Keratinocyte (primary cell): ENCODE data around the gene DEDD. TPM values are rescaled to one million over a fixed set of nuclear protein-coding genes. Genes with fewer than 3 reads are reported as not detected.

Experiments
- DNase-seq: peaks from one replicate; pipeline ENCODE4 v3.0.0-alpha.2; 2011; ENCODE audit warnings: low read depth, missing footprints, low spot score
- FAIRE-seq: peaks from 2 replicates; lab custom pipeline; 2011; peaks lifted over from hg19 to GRCh38; lab: Jason Lieb, UNC
- H2AFZ ChIP-seq: 2 replicates; pipeline ENCODE4 v1.6.0; 2012; ENCODE audit warnings: low read length, control low read depth, inconsistent platforms; ENCODE audit not compliant: control insufficient read depth
- H3K27ac ChIP-seq: 2 replicates; pipeline ENCODE4 v1.5.1; 2011; ENCODE audit warnings: low read length; ENCODE audit not compliant: control insufficient read depth, insufficient read depth
- H3K27me3 ChIP-seq: 3 replicates; pipeline ENCODE4 v1.6.0; 2011; ENCODE audit warnings: low read length; ENCODE audit not compliant: control insufficient read depth, insufficient read depth; ENCODE audit errors: extremely low read depth
- H3K36me3 ChIP-seq, 2 experiments: 2 replicates in 1 of 2; 3 replicates in 1 of 2; pipeline ENCODE4 v1.5.1; 2011; ENCODE audit warnings: low read length in 2 of 2, mild to moderate bottlenecking in 1 of 2; ENCODE audit not compliant: control insufficient read depth in 2 of 2, insufficient read depth in 2 of 2; ENCODE audit errors: extremely low read depth in 1 of 2
- H3K4me1 ChIP-seq: 3 replicates; pipeline ENCODE4 v1.5.1; 2011; ENCODE audit warnings: low read length; ENCODE audit not compliant: control insufficient read depth, insufficient read depth; ENCODE audit errors: extremely low read depth
- H3K4me2 ChIP-seq: 3 replicates; pipeline ENCODE4 v1.6.0; 2011; ENCODE audit warnings: low read depth, low read length; ENCODE audit not compliant: control insufficient read depth, insufficient read depth; ENCODE audit errors: extremely low read depth
- H3K4me3 ChIP-seq, 3 experiments: fragments of 200-600 bp in 1 of 3; sonication (generic) in 1 of 3; 2 replicates in 2 of 3; 3 replicates in 1 of 3; pipeline ENCODE4 v1.5.1; 2011 to 2016; ENCODE audit warnings: low read length in 3 of 3, mild to moderate bottlenecking in 3 of 3, control low read depth in 2 of 3, inconsistent platforms in 1 of 3, low read depth in 1 of 3, mixed read lengths in 1 of 3, mixed run types in 1 of 3, moderate library complexity in 1 of 3; ENCODE audit not compliant: control insufficient read depth in 2 of 3, insufficient read depth in 2 of 3; ENCODE audit errors: extremely low read depth in 1 of 3
- H3K79me2 ChIP-seq: 2 replicates; pipeline ENCODE4 v1.6.0; 2012; ENCODE audit warnings: low read length; ENCODE audit not compliant: control insufficient read depth, insufficient read depth
- H3K9ac ChIP-seq: 3 replicates; pipeline ENCODE4 v1.6.0; 2011; ENCODE audit warnings: low read length; ENCODE audit not compliant: control insufficient read depth, insufficient read depth; ENCODE audit errors: extremely low read depth
- H3K9me1 ChIP-seq: 3 replicates; pipeline ENCODE4 v1.6.0; 2011; ENCODE audit warnings: low read length; ENCODE audit not compliant: control insufficient read depth, insufficient read depth; ENCODE audit errors: extremely low read depth
- H3K9me3 ChIP-seq: 2 replicates; pipeline ENCODE4 v1.5.1; 2012; ENCODE audit warnings: low read depth, low read length; ENCODE audit not compliant: control insufficient read depth
- H4K20me1 ChIP-seq: 3 replicates; pipeline ENCODE4 v1.6.0; 2011; ENCODE audit warnings: low read length; ENCODE audit not compliant: control insufficient read depth, insufficient read depth; ENCODE audit errors: extremely low read depth
- CTCF ChIP-seq, 3 experiments: IDR thresholded peaks in 1 of 3; conservative IDR thresholded peaks in 1 of 3; optimal IDR thresholded peaks in 1 of 3; 2 replicates in 2 of 3; 3 replicates in 1 of 3; pipeline versions ENCODE3 to v1.5.1; 2011; ENCODE audit warnings: low read length in 3 of 3, mild to moderate bottlenecking in 3 of 3, moderate library complexity in 2 of 3, control low read depth in 1 of 3, inconsistent platforms in 1 of 3; ENCODE audit not compliant: insufficient read depth in 2 of 3; ENCODE audit errors: extremely low read depth in 1 of 3
- EZH2 ChIP-seq: IDR thresholded peaks from one replicate; pipeline ENCODE4 v1.6.1; 2012; ENCODE audit warnings: inconsistent platforms, mild to moderate bottlenecking, low read length, moderate library complexity
- dilution Hi-C: fragments of 300-500 bp; cut with MboI; formaldehyde crosslinking; loops from one replicate; pipeline ENCODE4 v1.7.0; 2020; ENCODE audit warnings: low sequenced_read_pairs; ENCODE audit not compliant: extremely low pct_ligation_motif_present
- polyA plus RNA-seq, 5 experiments: library from polyadenylated mRNA; depleted of rRNA in 3 of 5; stranded (reverse) in 3 of 5; stranded (forward) in 1 of 5; unstranded in 1 of 5; fragments of >200 nt; gene quantifications; 1 replicate in 1 of 5; 2 replicates in 3 of 5; 3 replicates in 1 of 5; pipeline versions ENCODE4 v1.2.1 to v1.2.3, GENCODE V29; 2011 to 2012; ENCODE audit warnings: missing spikeins in 2 of 5, low read depth in 1 of 5, low replicate concordance in 1 of 5

DEDD gene
- polyA plus RNA-seq, 1 donor (not counting 4 experiments of a cell fraction or from before 2014, with no cell fraction given) = 33.0 TPM

DNA sequence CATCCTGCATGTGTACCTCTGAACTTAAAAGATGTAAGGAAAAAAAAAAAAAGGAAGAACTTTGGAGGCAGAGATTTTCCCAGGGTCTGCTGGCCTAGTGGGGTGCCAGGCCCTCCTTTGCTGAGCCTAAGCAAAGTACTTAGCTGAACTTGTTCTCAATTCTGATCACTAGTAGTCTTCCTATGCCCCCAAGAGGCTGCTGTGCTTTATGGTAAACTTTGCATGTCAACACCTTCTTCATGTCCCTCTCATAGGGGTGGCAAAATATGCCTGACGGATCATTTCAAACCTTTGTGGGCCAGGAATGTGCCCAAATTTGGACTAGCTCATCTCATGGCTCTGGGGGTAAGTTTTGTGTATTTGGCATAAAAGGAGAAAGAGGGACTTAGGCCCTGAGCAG, 25.4 kb upstream of the DEDD start:
- Histone ChIP-seq H3K9me1 (no peaks in the 10 kb centered on the region), H3K4me2 (no peak overlapping the region), H3K4me1 (peaks cover 26% of the 10 kb centered on the region), H3K4me3 (no peak overlapping the region), H2AFZ (no peak overlapping the region), H3K9me3 (no peaks in the 10 kb centered on the region), H3K27me3 (no peaks in the 10 kb centered on the region), H3K79me2 (peaks cover 21% of the 10 kb centered on the region), H3K27ac (peak overlapping the region; percentile 84), H4K20me1 (no peaks in the 10 kb centered on the region), H3K9ac (no peak overlapping the region), H3K36me3 (peaks cover 7 to 15% of the 10 kb centered on the region in 2 experiments)
- DNase-seq = no peak
- no peak for FAIRE-seq
- no peak for TF ChIP-seq CTCF (optimal IDR thresholded peaks at IDR 0.05 in 1 of 3, IDR thresholded peaks at IDR 0.05 in 1 of 3, conservative IDR thresholded peaks at IDR 0.05 in 1 of 3; ENCODE audit: extremely low read depth in 1 of 3, insufficient read depth in 2 of 3, low read length in 3 of 3)
- TF ChIP-seq EZH2 = no peak
- dilution Hi-C loops = no loop called here

DNA sequence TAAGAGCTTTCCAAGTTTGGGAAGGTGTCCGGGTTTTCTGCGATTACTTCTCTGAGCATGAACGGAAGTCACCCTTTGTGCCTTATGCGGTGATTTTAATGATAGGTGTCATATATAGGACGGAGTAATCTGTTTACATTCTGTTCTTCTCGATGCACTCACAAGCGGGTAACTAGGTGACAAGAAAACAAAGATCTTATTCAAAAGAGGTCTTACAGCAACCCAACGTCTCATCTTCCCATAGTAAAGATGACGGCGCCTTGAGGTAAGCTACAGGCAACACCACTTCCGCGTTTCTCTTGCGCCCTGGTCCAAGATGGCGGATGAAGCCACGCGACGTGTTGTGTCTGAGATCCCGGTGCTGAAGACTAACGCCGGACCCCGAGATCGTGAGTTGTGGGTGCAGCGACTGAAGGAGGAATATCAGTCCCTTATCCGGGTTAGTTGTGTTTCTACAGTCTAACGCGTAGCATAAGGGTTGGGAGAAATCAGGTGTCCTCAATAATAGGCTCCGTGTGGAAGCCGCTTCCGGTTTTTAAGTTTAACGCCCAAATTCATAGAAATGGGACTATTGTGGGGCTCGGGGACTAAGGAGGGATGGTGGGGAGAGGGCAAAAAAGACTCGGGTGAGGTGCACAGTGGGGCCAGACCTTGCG, 21.3 kb upstream of the DEDD start, which contains the start of gene UFC1:
Gene UFC1 (plus strand): TSS at position 297 of the 656 bp plus-strand sequence. CDS start 20 bp downstream, at position 317.
- DNase-seq (no peak), FAIRE-seq (peak; percentile 32)
- H3K9ac ChIP-seq = peak within 1 kb of the TSS; percentile 99
- peaks cover 19% of the 10 kb centered on the region for H3K4me1 ChIP-seq
- H3K36me3 ChIP-seq = peaks cover 2 to 6% of the 10 kb centered on the region in 2 experiments
- H3K9me3 ChIP-seq = no peaks in the 10 kb centered on the region
- peak within 1 kb of the TSS; percentile 90 for H3K4me2 ChIP-seq
- peak within 1 kb of the TSS; percentile 71 to 98 (median 95) for H3K4me3 ChIP-seq
- H2AFZ ChIP-seq = peak within 1 kb of the TSS; percentile 97
- no peaks in the 10 kb centered on the region for H3K9me1 ChIP-seq
- peak within 1 kb of the TSS; percentile 99 for H3K27ac ChIP-seq
- no peak for TF ChIP-seq CTCF (optimal IDR thresholded peaks at IDR 0.05 in 1 of 3, IDR thresholded peaks at IDR 0.05 in 1 of 3, conservative IDR thresholded peaks at IDR 0.05 in 1 of 3; ENCODE audit: extremely low read depth in 1 of 3, insufficient read depth in 2 of 3, low read length in 3 of 3)
- TF ChIP-seq EZH2 = no peak
- dilution Hi-C loops = no loop called here
- H3K27me3 ChIP-seq = no peaks in the 10 kb centered on the region
- no peaks in the 10 kb centered on the region for H4K20me1 ChIP-seq
- peaks cover 7% of the 10 kb centered on the region for H3K79me2 ChIP-seq
